Right atrium auricular region (tissue), 2 donors: ENCODE data around the gene FBXW12. TPM values are rescaled to one million over a fixed set of nuclear protein-coding genes. Genes with fewer than 3 reads are reported as not detected.
A peak's percentile ranks its signal among the peaks of the same experiment; 100 is the strongest.
"Not testable (repeated sequence)": the region's sequence is repeated elsewhere in the genome, so short reads cannot be mapped to it uniquely, and the experiment has no call there.

Source experiments
- DNase-seq: peaks from one replicate; pipeline ENCODE4 v3.0.0-alpha.2; 2019; ENCODE audit warnings: low spot score
- H3K27ac ChIP-seq, 2 donors: fragments of 200-600 bp; sonication (generic); 1 replicate in 1 of 2; 2 replicates in 1 of 2; pipeline ENCODE4 v1.5.1; 2016 to 2019
- H3K27me3 ChIP-seq, 2 donors: fragments of 200-600 bp; sonication (generic); one replicate each; pipeline versions ENCODE4 v1.5.1 to v1.6.0; 2017 to 2019
- H3K36me3 ChIP-seq: fragments of 200-600 bp; sonication (generic); one replicate; pipeline ENCODE4 v1.5.1; 2016
- H3K4me1 ChIP-seq, 2 donors: fragments of 200-600 bp; sonication (generic); one replicate each; pipeline versions ENCODE4 v1.5.1 to v1.6.0; 2017 to 2019
- H3K4me3 ChIP-seq, 2 donors: fragments of 200-600 bp; sonication (generic); 1 replicate in 1 of 2; 2 replicates in 1 of 2; pipeline ENCODE4 v1.5.1; 2017 to 2019; ENCODE audit warnings: mild to moderate bottlenecking in 1 of 2, moderate library complexity in 1 of 2
- H3K9me3 ChIP-seq, 2 donors: fragments of 200-600 bp; sonication (generic); one replicate each; pipeline ENCODE4 v1.5.1; 2019
- CTCF ChIP-seq, 2 donors: fragments of 200-600 bp; sonication (generic); IDR thresholded peaks; one replicate each; pipeline ENCODE4 v1.5.1; 2019; ENCODE audit warnings: antibody characterized with exemption in 2 of 2
- total RNA-seq, 2 donors: library from RNA; depleted of rRNA; stranded (reverse); fragments of >200 nt; gene quantifications; one replicate each; pipeline ENCODE4 v1.1.0, GENCODE V29; 2016

Gene FBXW12
- total RNA-seq, 2 donors from 2014 or later, result not detected

GRCh38 chr3:48395714-48396113, 23.7 kb downstream of the FBXW12 start:
- no peak for DNase-seq
- no peak for TF ChIP-seq CTCF (IDR thresholded peaks at IDR 0.05)

DNA sequence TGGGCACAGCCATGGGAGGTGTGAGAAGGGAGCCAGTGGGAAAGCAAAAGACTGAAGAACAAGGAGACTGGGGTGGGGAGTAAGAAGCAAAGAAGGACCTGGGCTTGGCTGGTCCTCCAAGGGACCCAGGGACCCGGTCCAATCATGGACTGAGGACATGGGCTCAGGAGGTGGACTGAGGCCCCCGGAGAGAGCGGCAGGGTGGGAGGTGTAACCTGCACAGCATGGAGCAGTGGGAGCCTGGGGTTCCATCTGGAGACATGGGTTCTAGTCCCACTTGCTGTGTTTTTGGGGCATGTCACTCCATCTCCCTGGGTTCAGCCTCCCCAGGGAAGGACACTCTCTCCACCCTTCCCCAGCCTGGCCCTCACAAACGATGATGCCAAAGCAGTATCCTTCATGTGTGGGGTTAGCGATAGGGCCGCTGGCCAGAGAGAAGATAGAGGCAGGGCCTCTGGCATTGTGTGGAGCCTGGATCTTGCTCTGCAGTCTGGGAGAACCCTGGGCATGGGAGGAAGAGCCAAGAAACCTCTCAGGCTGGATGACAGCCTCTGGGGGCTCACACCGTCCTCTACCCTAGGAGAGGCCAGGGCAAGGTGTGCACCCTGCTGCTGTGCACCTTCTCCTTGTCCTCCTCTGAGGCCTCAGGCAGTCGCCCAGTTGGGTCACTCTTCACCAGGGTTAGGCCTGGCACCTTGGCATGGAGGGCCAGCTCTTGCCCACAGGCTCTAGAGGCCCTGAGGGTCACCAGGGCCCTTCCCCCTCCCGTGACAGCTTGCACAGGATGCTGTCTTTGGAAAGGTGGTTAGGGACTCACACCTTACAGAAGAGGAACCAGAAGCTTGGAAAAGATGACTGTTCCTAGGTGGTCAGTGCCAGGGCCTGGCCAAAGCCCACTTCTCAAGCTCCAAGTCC, 26.0 kb downstream of the FBXW12 start:
- no peaks in the 10 kb centered on the region for H3K9me3 ChIP-seq
- H3K27me3 ChIP-seq, result no peaks in the 10 kb centered on the region
- no peak overlapping the region for H3K4me3 ChIP-seq
- TF ChIP-seq CTCF (IDR thresholded peaks at IDR 0.05), result no peak
- H3K4me1 ChIP-seq, result peaks cover 0 to 18% of the 10 kb centered on the region in 2 donors
- DNase-seq, result no peak
- no peaks in the 10 kb centered on the region for H3K36me3 ChIP-seq
- no peak overlapping the region for H3K27ac ChIP-seq

More at GRCh38 chr3:48395714-48396113, 23.7 kb downstream of the FBXW12 start:
- Histone ChIP-seq H3K36me3 (no peaks in the 10 kb centered on the region), H3K27me3 (no peaks in the 10 kb centered on the region), H3K4me1 (no peaks in the 10 kb centered on the region), H3K27ac (no peak overlapping the region), H3K4me3 (no peak overlapping the region), H3K9me3 (no peaks in the 10 kb centered on the region)

DNA sequence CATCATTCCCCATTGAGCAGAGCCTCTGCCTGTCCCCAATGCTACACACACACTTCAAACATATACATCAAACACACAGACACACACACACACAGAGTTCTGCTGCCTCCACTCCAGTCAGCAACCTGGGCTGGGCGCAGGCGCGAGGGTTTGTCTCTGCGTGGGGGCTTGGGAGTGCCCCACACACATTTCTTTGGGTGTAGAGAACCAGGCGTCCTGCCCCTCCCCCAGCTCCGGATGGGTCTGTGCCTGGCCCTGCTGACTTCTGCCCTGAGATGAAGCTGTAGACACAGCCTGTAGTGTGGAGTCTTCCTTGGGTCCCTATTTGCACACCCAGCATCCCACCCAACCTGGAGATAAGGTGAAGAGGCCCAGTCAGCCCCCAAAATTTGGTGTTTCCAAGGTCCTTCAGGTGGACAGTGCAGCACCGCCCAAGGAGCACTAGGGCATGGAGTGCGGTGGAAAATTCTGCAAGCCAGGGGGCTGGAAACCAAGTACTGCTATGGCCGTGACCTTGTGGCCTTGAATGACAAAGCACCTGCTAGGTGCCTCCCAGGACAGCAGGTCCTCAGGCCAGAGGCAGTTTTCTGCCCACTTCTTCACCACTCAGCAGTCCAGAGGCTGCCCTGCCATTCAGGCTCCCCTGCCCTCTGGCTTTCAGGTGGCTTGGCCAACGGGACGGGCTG, 26.8 kb downstream of the FBXW12 start:
- Histone ChIP-seq H3K36me3 (peaks cover 5% of the 10 kb centered on the region), H3K27ac (no peak overlapping the region), H3K27me3 (no peaks in the 10 kb centered on the region), H3K9me3 (no peaks in the 10 kb centered on the region), H3K4me3 (no peak overlapping the region), H3K4me1 (peaks cover 0 to 18% of the 10 kb centered on the region in 2 donors)
- no peak for DNase-seq
- TF ChIP-seq CTCF (IDR thresholded peaks at IDR 0.05), result no peak

DNA sequence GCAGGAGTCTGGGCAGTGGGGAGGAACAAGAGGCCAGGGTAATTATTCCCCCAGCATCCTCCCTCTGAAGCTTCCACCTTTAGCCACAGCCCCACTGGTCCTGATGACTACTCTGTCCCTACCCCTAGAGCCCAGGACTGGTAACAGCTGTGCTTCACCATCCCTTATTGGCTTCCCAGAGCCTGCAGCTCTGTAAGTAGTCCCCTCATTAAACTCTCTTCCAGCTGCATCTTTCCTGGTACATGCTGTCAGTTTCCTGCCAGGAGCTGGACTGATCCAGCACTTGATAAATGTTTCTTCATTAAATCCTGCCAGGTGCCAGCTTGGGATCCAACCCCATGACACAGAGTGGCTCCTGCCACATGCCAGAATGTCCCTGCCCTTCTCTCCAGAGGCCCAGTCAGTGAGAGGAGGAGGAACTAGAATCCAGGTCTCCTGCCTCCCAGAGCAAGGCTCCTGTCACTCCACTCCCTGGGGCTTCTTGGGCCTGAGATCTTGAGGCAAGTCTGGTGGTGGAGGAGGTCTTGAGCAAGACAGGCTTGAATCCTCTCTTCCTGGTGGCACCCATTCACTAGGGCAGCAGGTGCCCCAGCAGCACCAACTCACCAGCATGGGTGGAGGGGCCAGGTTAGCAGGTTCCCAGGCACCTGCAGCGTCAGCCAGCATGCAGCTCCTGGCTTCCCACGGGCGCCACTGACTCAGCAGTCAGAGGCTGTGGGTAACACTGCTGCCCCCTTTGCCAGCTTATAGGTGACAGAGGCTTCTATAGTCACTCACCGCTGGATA, 27.6 kb downstream of the FBXW12 start:
- DNase-seq, result no peak
- H3K9me3 ChIP-seq, result no peaks in the 10 kb centered on the region
- no peak for TF ChIP-seq CTCF (IDR thresholded peaks at IDR 0.05)

DNA sequence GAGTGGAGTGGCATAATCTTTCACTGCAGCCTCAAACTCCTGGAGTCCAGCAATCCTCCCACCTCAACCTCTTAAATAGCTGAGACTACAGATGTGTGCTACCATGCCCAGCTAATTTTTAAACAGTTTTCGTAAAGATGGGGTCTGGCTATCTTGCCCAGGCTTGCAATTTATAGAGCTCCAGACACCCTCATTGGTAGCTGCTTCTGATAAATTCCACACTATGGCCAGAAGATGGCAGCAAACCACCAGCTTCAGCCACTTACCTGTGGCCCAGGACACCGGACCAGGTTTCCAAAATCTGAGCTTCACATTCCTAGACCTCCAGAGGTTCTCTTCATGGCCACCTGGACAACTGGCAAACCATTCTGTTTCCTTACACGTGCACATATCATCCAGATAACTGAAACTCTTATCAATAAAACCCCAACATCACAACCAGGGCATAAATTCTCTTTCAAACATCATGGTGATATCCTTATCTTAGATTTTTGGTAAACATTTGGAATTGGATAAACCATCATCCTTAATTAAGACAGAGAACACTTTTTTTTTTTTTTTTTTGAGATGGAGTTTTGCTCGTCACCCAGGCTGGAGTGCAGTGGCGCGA, 28.9 kb downstream of the FBXW12 start:
- Histone ChIP-seq H3K27ac (peak overlapping the region in 1 of 2 donors; percentile 76), H3K27me3 (no peaks in the 10 kb centered on the region), H3K4me3 (no peak overlapping the region), H3K4me1 (peaks cover 0 to 18% of the 10 kb centered on the region in 2 donors), H3K9me3 (no peaks in the 10 kb centered on the region), H3K36me3 (peaks cover 18% of the 10 kb centered on the region)
- DNase-seq, result peak; percentile 68
- peak; percentile 82 to 89 for TF ChIP-seq CTCF (IDR thresholded peaks at IDR 0.05)

More for the DNA sequence above, 27.6 kb downstream of the FBXW12 start:
- no peaks in the 10 kb centered on the region for H3K27me3 ChIP-seq
- peaks cover 0 to 18% of the 10 kb centered on the region in 2 donors for H3K4me1 ChIP-seq
- no peak overlapping the region for H3K27ac ChIP-seq
- no peak overlapping the region for H3K4me3 ChIP-seq
- H3K36me3 ChIP-seq, result peaks cover 8% of the 10 kb centered on the region

DNA sequence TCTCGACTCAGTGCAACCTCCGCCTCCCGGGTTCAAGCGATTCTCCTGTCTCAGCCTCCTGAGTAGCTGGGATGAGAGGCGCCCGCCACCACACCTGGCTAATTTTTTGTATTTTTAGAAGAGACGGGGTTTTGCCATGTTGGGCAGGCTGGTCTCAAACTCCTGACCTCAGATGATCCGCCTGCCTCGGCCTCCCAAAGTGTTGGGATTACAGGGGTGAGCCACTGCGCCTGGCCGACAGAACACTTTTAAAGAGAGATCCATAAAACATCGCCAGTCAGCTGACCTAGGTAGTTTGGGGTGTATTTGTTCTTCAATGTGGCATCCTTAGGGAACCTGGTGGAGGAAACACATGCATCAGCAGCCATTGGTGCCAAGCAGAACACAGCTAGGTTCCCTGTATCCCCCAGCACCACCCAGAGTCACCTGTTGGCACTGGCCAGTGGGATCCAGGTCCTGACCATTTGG, 29.4 kb downstream of the FBXW12 start:
- DNase-seq, result peak; percentile 56
- Histone ChIP-seq H3K27ac (peak overlapping the region; percentile 67 to 76), H3K4me1 (peaks cover 0 to 18% of the 10 kb centered on the region in 2 donors), H3K36me3 (peaks cover 23% of the 10 kb centered on the region)
- not testable (repeated sequence) for H3K9me3 ChIP-seq, H3K27me3 ChIP-seq, H3K4me3 ChIP-seq
